Osteoblast (primary cell): ENCODE data around the gene SEPTIN12. TPM values are rescaled to one million over a fixed set of nuclear protein-coding genes. Genes with fewer than 3 reads are reported as not detected.

Experiments used
- DNase-seq: peaks from one replicate; pipeline ENCODE4 v3.0.0; 2011; ENCODE audit warnings: low spot score, mixed read lengths; ENCODE audit not compliant: insufficient read length; ENCODE audit errors: missing footprints
- H2AFZ ChIP-seq: 2 replicates; pipeline ENCODE4 v1.6.0; 2011; ENCODE audit warnings: mild to moderate bottlenecking, low read length
- H3K27ac ChIP-seq: 2 replicates; pipeline ENCODE4 v1.5.1; 2011; ENCODE audit warnings: mild to moderate bottlenecking, low read depth, low read length, moderate library complexity
- H3K27me3 ChIP-seq: 2 replicates; pipeline ENCODE4 v1.6.0; 2012; ENCODE audit warnings: mild to moderate bottlenecking, control low read depth, inconsistent platforms, low read length, moderate library complexity; ENCODE audit not compliant: insufficient read depth
- H3K36me3 ChIP-seq: 2 replicates; pipeline ENCODE4 v1.5.1; 2011; ENCODE audit warnings: mild to moderate bottlenecking, low read length, control low read depth, moderate library complexity; ENCODE audit not compliant: insufficient read depth
- H3K4me1 ChIP-seq: 2 replicates; pipeline ENCODE4 v1.5.1; 2011; ENCODE audit warnings: mild to moderate bottlenecking, low read length, control low read depth, moderate library complexity; ENCODE audit not compliant: insufficient read depth
- H3K4me2 ChIP-seq: 2 replicates; pipeline ENCODE4 v1.6.0; 2011; ENCODE audit warnings: mild to moderate bottlenecking, low read length; ENCODE audit not compliant: insufficient read depth
- H3K4me3 ChIP-seq: fragments of 200-600 bp; sonication (generic); 3 replicates; pipeline ENCODE4 v1.5.1; 2012; ENCODE audit warnings: mild to moderate bottlenecking, low read length, inconsistent platforms; ENCODE audit not compliant: insufficient read depth
- H3K79me2 ChIP-seq: 2 replicates; pipeline ENCODE4 v1.6.0; 2012; ENCODE audit warnings: mild to moderate bottlenecking, low read length, control low read depth, inconsistent platforms; ENCODE audit not compliant: insufficient read depth
- H3K9me3 ChIP-seq: 2 replicates; pipeline ENCODE4 v1.5.1; 2011; ENCODE audit warnings: low read depth, low read length, control low read depth
- H4K20me1 ChIP-seq: 2 replicates; pipeline ENCODE4 v1.6.0; 2012; ENCODE audit warnings: mild to moderate bottlenecking, low read length, control low read depth; ENCODE audit not compliant: insufficient read depth
- total RNA-seq: library from RNA; depleted of rRNA; stranded (reverse); fragments of >200 nt; gene quantifications from 2 replicates; pipeline ENCODE4 v1.2.3, GENCODE V29; 2012
- TF ChIP-seq, protein P1 (sequence below): IDR thresholded peaks from 2 replicates; pipeline ENCODE4 v1.5.1; 2011; ENCODE audit warnings: mild to moderate bottlenecking, low read depth, low read length, moderate library complexity; ENCODE audit errors: extremely low read depth

The SEPTIN12 gene
- total RNA-seq, 1 donor, result not detected

DNA sequence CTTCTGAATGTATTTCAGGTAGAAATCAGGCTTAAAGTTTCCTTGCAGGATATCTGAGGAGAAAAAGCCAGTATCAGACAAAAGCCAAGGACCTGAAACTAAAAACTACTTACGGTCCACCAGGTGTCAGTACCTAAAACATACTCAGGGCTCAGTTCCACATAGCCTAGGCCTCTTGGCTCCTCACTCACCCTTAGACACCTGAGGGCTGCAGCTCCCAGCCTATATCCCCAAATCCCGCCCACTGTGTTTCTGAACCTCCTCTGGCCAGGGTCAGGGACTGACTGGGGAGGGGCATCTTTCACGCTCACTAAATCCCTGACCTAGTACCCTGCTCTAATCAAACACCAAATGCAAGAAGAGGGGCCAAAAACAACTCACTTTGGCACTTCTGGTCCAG, 23.1 kb upstream of the SEPTIN12 start:
- H3K79me2 ChIP-seq, result no peaks in the 10 kb centered on the region
- TF ChIP-seq, protein P1, sequence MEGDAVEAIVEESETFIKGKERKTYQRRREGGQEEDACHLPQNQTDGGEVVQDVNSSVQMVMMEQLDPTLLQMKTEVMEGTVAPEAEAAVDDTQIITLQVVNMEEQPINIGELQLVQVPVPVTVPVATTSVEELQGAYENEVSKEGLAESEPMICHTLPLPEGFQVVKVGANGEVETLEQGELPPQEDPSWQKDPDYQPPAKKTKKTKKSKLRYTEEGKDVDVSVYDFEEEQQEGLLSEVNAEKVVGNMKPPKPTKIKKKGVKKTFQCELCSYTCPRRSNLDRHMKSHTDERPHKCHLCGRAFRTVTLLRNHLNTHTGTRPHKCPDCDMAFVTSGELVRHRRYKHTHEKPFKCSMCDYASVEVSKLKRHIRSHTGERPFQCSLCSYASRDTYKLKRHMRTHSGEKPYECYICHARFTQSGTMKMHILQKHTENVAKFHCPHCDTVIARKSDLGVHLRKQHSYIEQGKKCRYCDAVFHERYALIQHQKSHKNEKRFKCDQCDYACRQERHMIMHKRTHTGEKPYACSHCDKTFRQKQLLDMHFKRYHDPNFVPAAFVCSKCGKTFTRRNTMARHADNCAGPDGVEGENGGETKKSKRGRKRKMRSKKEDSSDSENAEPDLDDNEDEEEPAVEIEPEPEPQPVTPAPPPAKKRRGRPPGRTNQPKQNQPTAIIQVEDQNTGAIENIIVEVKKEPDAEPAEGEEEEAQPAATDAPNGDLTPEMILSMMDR, result no peak
- H3K4me2 ChIP-seq, result no peak overlapping the region
- no peak overlapping the region for H3K4me3 ChIP-seq
- H3K9me3 ChIP-seq, result no peaks in the 10 kb centered on the region
- H3K36me3 ChIP-seq, result peaks cover 79% of the 10 kb centered on the region
- H2AFZ ChIP-seq, result no peak overlapping the region
- H4K20me1 ChIP-seq, result no peaks in the 10 kb centered on the region
- H3K4me1 ChIP-seq, result no peaks in the 10 kb centered on the region
- peak; percentile 25 for DNase-seq
- no peak overlapping the region for H3K27ac ChIP-seq
- no peaks in the 10 kb centered on the region for H3K27me3 ChIP-seq

DNA sequence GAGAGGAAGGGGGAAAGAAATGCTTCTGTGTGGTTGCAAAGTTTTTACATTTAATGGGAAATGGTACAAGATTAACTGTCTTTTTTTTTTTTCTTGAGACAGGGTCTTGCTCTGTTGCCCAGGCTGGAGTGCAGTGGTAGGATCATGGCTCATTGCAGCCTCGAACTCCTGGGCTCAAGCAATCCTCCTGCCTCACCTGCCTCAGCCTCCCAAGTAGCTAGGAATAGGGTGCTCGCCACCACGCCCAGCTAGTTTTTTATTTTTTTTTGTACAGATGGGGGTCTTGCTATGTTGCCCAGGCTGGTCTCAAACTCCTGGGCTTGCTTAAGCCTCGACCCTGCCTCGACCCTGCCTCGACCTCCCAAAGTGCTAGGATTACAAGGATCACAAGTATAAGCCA, 18.1 kb upstream of the SEPTIN12 start:
- no peaks in the 10 kb centered on the region for H3K27me3 ChIP-seq
- H3K4me1 ChIP-seq, result peaks cover 11% of the 10 kb centered on the region
- no peaks in the 10 kb centered on the region for H3K79me2 ChIP-seq

DNA sequence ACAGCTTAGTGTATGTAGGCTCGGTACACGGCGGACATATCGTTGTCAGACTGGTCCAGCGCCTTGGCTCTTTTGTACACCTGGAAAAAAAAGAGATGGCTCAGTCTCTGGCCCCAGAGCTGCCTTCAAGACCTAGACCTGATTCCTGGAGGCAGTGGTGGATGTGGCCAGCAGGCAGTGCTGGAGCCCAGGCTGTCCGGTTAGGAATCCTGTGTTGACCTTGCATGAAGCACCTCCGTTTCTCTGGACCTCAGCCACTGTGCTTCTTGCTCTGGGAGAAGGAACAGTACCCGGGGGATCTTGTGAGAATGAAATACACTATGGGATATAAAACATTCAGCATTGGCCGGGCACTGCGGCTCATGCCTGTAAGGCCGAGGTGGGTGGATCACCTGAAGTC, 17.1 kb upstream of the SEPTIN12 start:
- TF ChIP-seq, protein P1, result no peak
- Histone ChIP-seq H3K27me3 (no peaks in the 10 kb centered on the region), H3K36me3 (peaks cover 36% of the 10 kb centered on the region), H3K79me2 (no peaks in the 10 kb centered on the region), H3K27ac (no peak overlapping the region), H4K20me1 (no peaks in the 10 kb centered on the region), H2AFZ (no peak overlapping the region), H3K4me3 (no peak overlapping the region), H3K4me1 (peaks cover 11% of the 10 kb centered on the region), H3K9me3 (no peaks in the 10 kb centered on the region), H3K4me2 (no peak overlapping the region)
- peak; percentile 54 for DNase-seq

More for the DNA sequence above, 18.1 kb upstream of the SEPTIN12 start:
- Histone ChIP-seq H3K36me3 (peaks cover 44% of the 10 kb centered on the region), H3K27ac (no peak overlapping the region), H3K4me2 (no peak overlapping the region), H4K20me1 (no peaks in the 10 kb centered on the region), H3K4me3 (no peak overlapping the region), H2AFZ (no peak overlapping the region), H3K9me3 (no peaks in the 10 kb centered on the region)
- TF ChIP-seq, protein P1, result no peak
- peak; percentile 4 for DNase-seq

DNA sequence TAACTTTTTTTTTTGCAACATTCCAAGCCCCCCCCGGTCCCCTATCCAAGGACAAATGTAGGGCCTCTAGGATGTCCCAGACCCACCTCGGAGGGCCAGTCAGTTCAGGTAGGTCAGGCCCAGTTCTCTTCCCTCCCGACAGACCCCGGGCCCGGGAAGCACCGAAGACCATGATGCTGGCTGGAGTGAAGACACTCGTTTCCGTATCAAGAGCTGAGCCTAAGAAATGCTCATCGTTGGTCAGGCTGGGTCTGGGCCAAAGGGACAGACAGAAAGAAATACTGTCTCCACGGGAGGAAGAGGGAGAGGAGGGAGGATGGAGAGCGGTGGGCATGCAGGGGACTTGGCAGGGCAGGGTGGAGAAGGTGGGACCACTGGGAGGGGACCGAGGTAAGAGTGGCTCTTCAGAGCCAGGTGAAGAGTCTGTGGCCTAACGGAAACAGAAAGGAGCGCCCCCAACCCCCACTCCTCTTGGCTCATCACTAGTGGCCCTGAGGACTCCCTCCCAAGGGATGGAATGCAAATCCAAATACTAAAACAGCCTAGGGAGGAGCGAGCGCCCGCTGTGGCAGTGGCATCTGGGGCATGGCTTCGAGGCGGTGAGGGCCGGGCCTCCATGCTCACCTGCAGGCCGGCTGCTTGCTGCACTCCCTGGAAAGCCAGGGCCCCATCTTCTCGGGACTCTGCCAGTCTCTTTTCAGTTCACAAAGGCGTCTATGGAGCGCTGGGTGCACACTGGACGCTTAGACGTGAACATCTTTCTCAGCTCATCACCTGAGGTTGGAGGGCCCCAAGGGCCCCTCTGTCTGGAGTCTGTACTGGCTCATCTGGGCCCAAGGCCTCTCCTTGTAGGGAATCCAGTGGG, 16.0 kb upstream of the SEPTIN12 start:
- H3K4me1 ChIP-seq, result peaks cover 11% of the 10 kb centered on the region
- peaks cover 32% of the 10 kb centered on the region for H3K36me3 ChIP-seq
- no peak overlapping the region for H3K4me3 ChIP-seq
- H3K27me3 ChIP-seq, result no peaks in the 10 kb centered on the region
- H4K20me1 ChIP-seq, result no peaks in the 10 kb centered on the region
- H2AFZ ChIP-seq, result no peak overlapping the region
- TF ChIP-seq, protein P1, result no peak
- H3K4me2 ChIP-seq, result no peak overlapping the region
- H3K27ac ChIP-seq, result no peak overlapping the region
- H3K79me2 ChIP-seq, result no peaks in the 10 kb centered on the region
- peak; percentile 71 for DNase-seq
- H3K9me3 ChIP-seq, result no peaks in the 10 kb centered on the region
